Kidney (tissue), 14 donors: ENCODE results near the gene SERINC5. TPM values are rescaled to one million over a fixed set of nuclear protein-coding genes. Genes with fewer than 3 reads are reported as not detected.

Source experiments
- DNase-seq, 5 donors: peaks; one replicate each; pipeline ENCODE4 v3.0.0-alpha.2; 2013 to 2020
- FAIRE-seq: peaks from 2 replicates; lab custom pipeline; 2012; peaks lifted over from hg19 to GRCh38; lab: Jason Lieb, UNC
- H3K27ac ChIP-seq, 2 donors: one replicate each; pipeline ENCODE4 v1.7.0; 2013; ENCODE audit warnings: low read depth in 2 of 2, low read length in 2 of 2, inconsistent platforms in 1 of 2
- H3K27me3 ChIP-seq: one replicate; pipeline ENCODE4 v1.7.1; 2013; ENCODE audit warnings: low read length, inconsistent platforms; ENCODE audit not compliant: control insufficient read depth, insufficient read depth
- H3K36me3 ChIP-seq, 3 donors: one replicate each; pipeline versions ENCODE4 v1.7.0 to v1.7.1; 2013; ENCODE audit warnings: low read length in 3 of 3, control low read depth in 1 of 3, inconsistent platforms in 1 of 3; ENCODE audit not compliant: insufficient read depth in 3 of 3, control insufficient read depth in 2 of 3
- H3K4me1 ChIP-seq, 3 donors: one replicate each; pipeline versions ENCODE4 v1.7.0 to v1.7.1; 2013; ENCODE audit warnings: low read length in 3 of 3, inconsistent platforms in 1 of 3, low read depth in 1 of 3; ENCODE audit not compliant: control insufficient read depth in 2 of 3, insufficient read depth in 2 of 3
- H3K4me3 ChIP-seq, 3 donors: one replicate each; pipeline versions ENCODE4 v1.7.0 to v1.8.1; 2013; ENCODE audit warnings: low read length in 3 of 3, control low read depth in 1 of 3, inconsistent platforms in 1 of 3
- H3K9ac ChIP-seq, 3 donors: one replicate each; pipeline versions ENCODE4 v1.7.0 to v1.7.1; 2013; ENCODE audit warnings: low read length in 3 of 3, control low read depth in 1 of 3, inconsistent platforms in 1 of 3
- H3K9me3 ChIP-seq, 3 donors: one replicate each; pipeline versions ENCODE4 v1.7.0 to v1.7.1; 2013; ENCODE audit warnings: low read length in 3 of 3, control low read depth in 1 of 3, inconsistent platforms in 1 of 3; ENCODE audit not compliant: control insufficient read depth in 2 of 3, insufficient read depth in 1 of 3
- CTCF ChIP-seq: IDR thresholded peaks from 3 replicates; pipeline ENCODE4 v1.5.1; 2012; ENCODE audit warnings: mild to moderate bottlenecking, moderate library complexity, borderline replicate concordance; ENCODE audit not compliant: insufficient read depth; ENCODE audit errors: extremely low read depth
- intact Hi-C: fragments of 100-400 bp; cut with DNase I; formaldehyde crosslinking; loops from one replicate; pipeline ENCODE4 v1.11.1; 2022
- polyA plus RNA-seq: library from polyadenylated mRNA; stranded (reverse); fragments of 350-450 nt; fragmentation: Illumina TruSeq; extraction: RNeasy Lipid Tissue Mini Kit (QIAGEN cat#74804); gene quantifications from one replicate; pipeline ENCODE4 v1.2.3, GENCODE V29; 2014; ENCODE audit warnings: low read depth, low replicate concordance; ENCODE audit not compliant: insufficient read depth
- total RNA-seq: library from RNA; stranded (reverse); fragmentation: NEBNext Ultra II Directional; extraction: Animal tissue kit (Norgen Biotek cat#: 25700); gene quantifications from one replicate; pipeline ENCODE4 v1.2.1, GENCODE V29; 2021
- donor health status: control.
- donor health status: control.
- donor health status: control.
- donor health status: control.
- donor health status: control.
- donor health status: DM: yes; HTN: yes; CAD: no.
- donor health status: Normal renal cell carcinoma (clear cell type).

SERINC5 gene
- total and polyA plus RNA-seq, 2 donors from 2014 or later, result 3.9 to 23.8 TPM

GRCh38 chr5:80193401-80193800, 62.4 kb downstream of the SERINC5 start:
- TF ChIP-seq CTCF, result no peak
- no peak overlapping the region for H3K27ac ChIP-seq
- no peaks in the 10 kb centered on the region for H3K36me3 ChIP-seq
- no peak overlapping the region for H3K9ac ChIP-seq
- FAIRE-seq (no peak), DNase-seq (no peak)
- H3K4me3 ChIP-seq, result no peak overlapping the region
- intact Hi-C loops, result no loop called here
- no peaks in the 10 kb centered on the region for H3K9me3 ChIP-seq
- no peaks in the 10 kb centered on the region for H3K27me3 ChIP-seq
- peaks cover 0 to 11% (median 11%) of the 10 kb centered on the region in 3 donors for H3K4me1 ChIP-seq

GRCh38 chr5:80192507-80193241, 63.2 kb downstream of the SERINC5 start:
- TF ChIP-seq CTCF, result no peak
- Histone ChIP-seq H3K27ac (peak overlapping the region in 1 of 2 donors; percentile 52), H3K4me1 (peaks cover 0 to 11% (median 11%) of the 10 kb centered on the region in 3 donors), H3K36me3 (no peaks in the 10 kb centered on the region), H3K9me3 (no peaks in the 10 kb centered on the region), H3K9ac (no peak overlapping the region), H3K27me3 (no peaks in the 10 kb centered on the region), H3K4me3 (no peak overlapping the region)
- FAIRE-seq (no peak), DNase-seq (no peak)
- intact Hi-C loops, result no loop called here

- intact Hi-C loops, result no loop called here
- Histone ChIP-seq H3K27ac (peak overlapping the region in 1 of 2 donors; percentile 17), H3K9ac (no peak overlapping the region), H3K9me3 (no peaks in the 10 kb centered on the region), H3K4me1 (peaks cover 0 to 13% (median 11%) of the 10 kb centered on the region in 3 donors), H3K4me3 (no peak overlapping the region), H3K27me3 (no peaks in the 10 kb centered on the region), H3K36me3 (no peaks in the 10 kb centered on the region)
- peak in 1 of 5 donors; percentile 82 for DNase-seq
- FAIRE-seq, result no peak
- no peak for TF ChIP-seq CTCF
Measured at GRCh38 chr5:80191991-80192398, 63.9 kb downstream of the SERINC5 start.
